Kidney epithelial cell (primary cell): Measurements from ENCODE around the gene LMF1. TPM values are rescaled to one million over a fixed set of nuclear protein-coding genes. Genes with fewer than 3 reads are reported as not detected.

Source experiments
- DNase-seq: peaks from one replicate; pipeline ENCODE4 v3.0.0-alpha.2; 2010; ENCODE audit warnings: low read depth
- H3K27me3 ChIP-seq: 2 replicates; pipeline ENCODE4 v1.6.0; 2011; ENCODE audit warnings: low read length; ENCODE audit not compliant: control insufficient read depth, insufficient read depth
- H3K36me3 ChIP-seq: 2 replicates; pipeline ENCODE4 v1.5.1; 2011; ENCODE audit warnings: low read length; ENCODE audit not compliant: control insufficient read depth, insufficient read depth
- H3K4me3 ChIP-seq: 2 replicates; pipeline ENCODE4 v1.5.1; 2011; ENCODE audit warnings: low read depth, mild to moderate bottlenecking, control low read depth, low read length
- CTCF ChIP-seq: IDR thresholded peaks from 2 replicates; pipeline ENCODE4 v1.5.1; 2011; ENCODE audit warnings: mild to moderate bottlenecking, moderate library complexity, low read length, control low read depth, inconsistent platforms; ENCODE audit not compliant: insufficient read depth, poor library complexity, severe bottlenecking
- total RNA-seq: library from RNA; depleted of rRNA; stranded (reverse); fragments of >200 nt; gene quantifications from 2 replicates; pipeline ENCODE4 v1.2.3, GENCODE V29; 2015

Gene LMF1
- total RNA-seq, 1 donor from 2014 or later, result 26.3 TPM

GRCh38 chr16:868846-869822 is 101.7 kb downstream of the LMF1 start:
- H3K4me3 ChIP-seq, result no peak overlapping the region
- H3K36me3 ChIP-seq, result no peaks in the 10 kb centered on the region
- DNase-seq, result no peak
- TF ChIP-seq CTCF, result no peak
- peaks cover 5% of the 10 kb centered on the region for H3K27me3 ChIP-seq

DNA sequence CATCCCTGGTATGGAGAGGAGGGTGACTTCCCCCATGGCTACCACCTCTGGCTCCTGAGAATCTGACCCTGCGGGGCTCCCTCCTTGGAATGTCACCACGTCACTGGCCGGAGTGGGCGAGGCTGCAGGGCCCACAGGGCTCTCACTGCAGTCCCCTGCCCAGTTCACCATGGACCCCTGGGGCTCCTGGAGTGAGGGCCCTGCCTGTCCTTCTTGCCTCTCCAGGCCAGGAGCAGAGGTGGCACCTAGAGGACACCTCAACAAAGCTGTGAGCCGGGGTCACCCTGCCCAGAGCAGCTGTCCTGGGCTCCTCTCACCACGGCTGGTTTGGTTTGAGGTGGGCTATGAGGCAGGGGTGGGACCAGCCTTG is 102.4 kb downstream of the LMF1 start:
- no peak for DNase-seq
- no peaks in the 10 kb centered on the region for H3K36me3 ChIP-seq
- TF ChIP-seq CTCF, result no peak
- peaks cover 3% of the 10 kb centered on the region for H3K27me3 ChIP-seq
- H3K4me3 ChIP-seq, result no peak overlapping the region

- Histone ChIP-seq H3K36me3 (no peaks in the 10 kb centered on the region), H3K4me3 (no peak overlapping the region), H3K27me3 (no peaks in the 10 kb centered on the region)
- no peak for DNase-seq
- TF ChIP-seq CTCF, result no peak
Measured at GRCh38 chr16:867421-868385, 103.1 kb downstream of the LMF1 start.

DNA sequence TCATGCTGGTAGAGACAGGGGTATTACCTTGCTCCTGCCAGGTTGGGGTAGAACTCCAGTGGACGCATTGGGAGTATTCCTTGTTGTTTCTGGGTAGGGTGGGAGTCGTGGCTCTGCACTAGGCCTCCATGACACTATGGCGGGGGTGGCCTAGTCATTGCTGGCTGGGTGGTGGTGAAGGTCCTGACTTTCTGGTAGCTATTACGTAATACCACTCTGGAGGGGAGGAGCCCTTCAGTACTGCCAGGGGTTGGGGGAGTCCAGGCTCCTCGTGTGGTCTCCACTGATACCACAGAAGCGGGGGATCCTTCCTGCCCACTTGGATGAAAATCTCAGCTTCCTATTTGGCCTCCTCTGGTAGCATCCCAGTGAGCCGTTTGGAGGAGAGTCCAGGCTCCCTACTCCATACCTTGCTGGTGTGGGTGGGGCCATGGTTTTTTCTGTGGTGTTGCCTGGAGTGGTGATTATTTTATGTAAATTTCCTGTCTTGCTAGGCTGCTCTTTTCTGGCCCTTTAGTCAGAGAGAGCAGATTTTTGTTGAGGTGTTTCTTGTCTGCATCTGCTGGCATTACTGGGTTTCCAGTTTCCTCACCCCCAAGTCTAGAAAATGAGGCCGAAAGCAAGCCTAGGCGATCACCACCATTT is 104.4 kb downstream of the LMF1 start:
- no peaks in the 10 kb centered on the region for H3K27me3 ChIP-seq
- no peak for DNase-seq
- no peak for TF ChIP-seq CTCF
- H3K36me3 ChIP-seq, result no peaks in the 10 kb centered on the region
- no peak overlapping the region for H3K4me3 ChIP-seq

GRCh38 chr16:865026-865425 is 105.8 kb downstream of the LMF1 start:
- no peaks in the 10 kb centered on the region for H3K27me3 ChIP-seq
- no peak for DNase-seq
- TF ChIP-seq CTCF, result no peak
- no peak overlapping the region for H3K4me3 ChIP-seq
- no peaks in the 10 kb centered on the region for H3K36me3 ChIP-seq
